CD14-positive monocyte (primary cell): ENCODE measurements around the gene ZNF367. TPM values are rescaled to one million over a fixed set of nuclear protein-coding genes. Genes with fewer than 3 reads are reported as not detected.

Experiments
- DNase-seq, 3 donors: peaks; one replicate each; pipeline ENCODE4 v3.0.0-alpha.2; 2011 to 2022
- H2AFZ ChIP-seq: 2 replicates; pipeline ENCODE4 v1.6.0; 2012; ENCODE audit warnings: mild to moderate bottlenecking, low read depth, low read length, inconsistent platforms; ENCODE audit not compliant: insufficient read depth, poor library complexity, severe bottlenecking
- H3K27ac ChIP-seq, 2 donors: 1 replicate in 1 of 2; 2 replicates in 1 of 2; pipeline ENCODE4 v1.5.1; 2012 to 2013; ENCODE audit warnings: low read length in 2 of 2, control low read depth in 1 of 2, inconsistent platforms in 1 of 2, low read depth in 1 of 2, mild to moderate bottlenecking in 1 of 2
- H3K27me3 ChIP-seq, 2 donors: one replicate each; pipeline versions ENCODE4 v1.6.0 to v1.6.1; 2011 to 2013; ENCODE audit warnings: low read length in 2 of 2; ENCODE audit not compliant: control insufficient read depth in 2 of 2, insufficient read depth in 2 of 2
- H3K36me3 ChIP-seq, 2 donors: replicated peaks in 1 of 2; 1 replicate in 1 of 2; 2 replicates in 1 of 2; pipeline versions ENCODE4 v1.5.1 to v1.6.1; 2012 to 2013; ENCODE audit warnings: low read length in 2 of 2, control low read depth in 1 of 2, inconsistent platforms in 1 of 2, mild to moderate bottlenecking in 1 of 2; ENCODE audit not compliant: insufficient read depth in 2 of 2, control insufficient read depth in 1 of 2
- H3K4me1 ChIP-seq, 2 donors: 1 replicate in 1 of 2; 2 replicates in 1 of 2; pipeline versions ENCODE4 v1.5.1 to v1.6.1; 2012 to 2013; ENCODE audit warnings: low read length in 2 of 2, control low read depth in 1 of 2, inconsistent platforms in 1 of 2, mild to moderate bottlenecking in 1 of 2, moderate library complexity in 1 of 2; ENCODE audit not compliant: insufficient read depth in 2 of 2, control insufficient read depth in 1 of 2
- H3K4me2 ChIP-seq: replicated peaks from 2 replicates; pipeline ENCODE3; 2012; ENCODE audit warnings: low read length, moderate library complexity, mild to moderate bottlenecking; ENCODE audit not compliant: poor library complexity, severe bottlenecking; ENCODE audit errors: extremely low read depth
- H3K4me3 ChIP-seq, 3 experiments: fragments of 200-600 bp in 1 of 3; sonication (generic) in 1 of 3; replicated peaks in 1 of 3; 1 replicate in 2 of 3; 2 replicates in 1 of 3; pipeline ENCODE4 v1.5.1; 2011 to 2013; ENCODE audit warnings: low read length in 3 of 3, mild to moderate bottlenecking in 3 of 3, control low read depth in 2 of 3, low read depth in 2 of 3, inconsistent platforms in 1 of 3, moderate library complexity in 1 of 3
- H3K79me2 ChIP-seq: 2 replicates; pipeline ENCODE4 v1.6.0; 2012; ENCODE audit warnings: mild to moderate bottlenecking, control low read depth, inconsistent platforms, low read length, moderate library complexity; ENCODE audit not compliant: insufficient read depth
- H3K9ac ChIP-seq: 2 replicates; pipeline ENCODE4 v1.6.0; 2017; ENCODE audit warnings: low read length, mild to moderate bottlenecking; ENCODE audit not compliant: insufficient read depth, poor library complexity, severe bottlenecking
- H3K9me3 ChIP-seq, 2 donors: replicated peaks in 1 of 2; 1 replicate in 1 of 2; 2 replicates in 1 of 2; pipeline versions ENCODE4 v1.5.1 to v1.6.1; 2012 to 2013; ENCODE audit warnings: low read length in 2 of 2, control low read depth in 1 of 2; ENCODE audit not compliant: control insufficient read depth in 1 of 2, insufficient read depth in 1 of 2
- H4K20me1 ChIP-seq: 2 replicates; pipeline ENCODE4 v1.6.0; 2012; ENCODE audit warnings: mild to moderate bottlenecking, low read length, control low read depth, moderate library complexity; ENCODE audit not compliant: insufficient read depth
- H3K27ac Mint-ChIP-seq, 7 donors: one replicate each; pipeline ENCODE4 v1.8.0; 2020; ENCODE audit warnings: mild to moderate bottlenecking in 7 of 7, mixed read lengths in 7 of 7, moderate library complexity in 6 of 7, inconsistent platforms in 2 of 7
- H3K27me3 Mint-ChIP-seq, 3 donors: one replicate each; pipeline ENCODE4 v1.8.0; 2021 to 2022; ENCODE audit warnings: low read depth in 3 of 3, mild to moderate bottlenecking in 3 of 3, mixed read lengths in 3 of 3, moderate library complexity in 3 of 3, inconsistent platforms in 1 of 3
- H3K36me3 Mint-ChIP-seq, 2 donors: one replicate each; pipeline ENCODE4 v1.8.0; 2020; ENCODE audit warnings: mixed read lengths in 2 of 2, inconsistent platforms in 1 of 2, mild to moderate bottlenecking in 1 of 2
- H3K4me1 Mint-ChIP-seq: one replicate; pipeline ENCODE4 v1.8.0; 2020; ENCODE audit warnings: mild to moderate bottlenecking, mixed read lengths
- H3K4me3 Mint-ChIP-seq, 2 donors: one replicate each; pipeline ENCODE4 v1.8.0; 2020; ENCODE audit warnings: mild to moderate bottlenecking in 2 of 2, mixed read lengths in 2 of 2, moderate library complexity in 1 of 2
- H3K9me3 Mint-ChIP-seq, 7 donors: one replicate each; pipeline ENCODE4 v1.8.0; 2020 to 2022; ENCODE audit warnings: mixed read lengths in 7 of 7, mild to moderate bottlenecking in 6 of 7, moderate library complexity in 6 of 7, inconsistent platforms in 2 of 7
- WGBS: methylation state at CpG from one replicate; pipeline ENCODE4 v1.1.5; 2013; ENCODE audit warnings: missing lambda C conversion rate; ENCODE audit not compliant: insufficient coverage; 5-methylcytosine and 5-hydroxymethylcytosine counted together
- intact Hi-C, 2 donors: fragments of 100-400 bp; cut with micrococcal nuclease; formaldehyde crosslinking; loops; one replicate each; pipeline versions ENCODE4 v1.15.0 to v1.15.1; 2023
- polyA plus RNA-seq, 3 donors: library from polyadenylated mRNA; depleted of rRNA in 1 of 3; unstranded in 2 of 3; stranded (reverse) in 1 of 3; fragments of 300-500 nt in 2 of 3; fragments of >200 nt in 1 of 3; fragmentation: Illumina TruSeq in 2 of 3; gene quantifications; 1 replicate in 2 of 3; 2 replicates in 1 of 3; pipeline ENCODE4 v1.2.3, GENCODE V29; 2012 to 2021
- TF ChIP-seq, protein P1 (sequence below): fragments of 200-600 bp; IDR thresholded peaks from one replicate; pipeline ENCODE4 v1.8.0; 2022; ENCODE audit warnings: antibody characterized with exemption, mild to moderate bottlenecking

The ZNF367 gene
- polyA plus RNA-seq, 3 donors = 0.08 to 0.21 TPM; not detected in 1

DNA sequence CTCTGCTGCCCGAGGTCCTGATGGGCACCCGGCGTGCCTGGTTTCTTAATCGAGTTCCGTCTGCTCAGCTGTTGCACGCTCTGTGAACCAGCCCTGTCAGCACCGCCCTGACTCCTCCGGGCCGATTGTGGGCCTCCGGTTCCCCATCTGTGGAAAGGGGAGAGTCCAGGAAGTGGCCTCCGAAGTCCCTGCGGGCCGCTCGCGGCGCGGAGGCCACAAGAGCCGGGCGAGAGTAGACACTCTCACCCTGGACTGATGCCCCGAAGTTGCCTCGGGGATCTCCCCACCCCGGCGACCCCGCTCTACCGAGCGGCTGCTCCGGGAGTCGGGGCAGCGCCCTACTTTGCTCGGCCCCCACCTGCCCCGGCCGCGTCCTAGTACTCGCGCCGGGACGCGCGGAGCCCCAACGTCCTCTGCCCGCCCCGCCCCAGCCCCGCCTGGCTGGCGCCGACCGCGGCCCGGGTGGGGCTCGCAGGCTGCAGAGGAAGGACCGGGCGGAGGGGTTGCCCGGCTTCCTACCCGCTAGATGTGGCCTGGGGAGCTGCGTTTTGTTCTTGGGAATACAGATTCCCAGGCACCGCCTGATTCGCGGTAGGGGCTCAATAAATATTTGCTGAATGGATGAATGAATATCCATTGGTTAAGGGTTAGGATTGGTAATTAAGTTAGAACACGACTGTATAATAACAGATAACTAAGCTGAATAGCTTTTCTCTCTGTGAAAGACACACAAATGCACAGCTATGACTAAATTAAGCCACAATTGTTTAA lies 935 bp upstream of the ZNF367 start:
- Mint-ChIP-seq H3K4me1 (peaks cover 33% of the 10 kb centered on the region), H3K27me3 (peaks cover 0 to 3% (median 0%) of the 10 kb centered on the region in 3 donors), H3K36me3 (no peaks in the 10 kb centered on the region), H3K4me3 (peak overlapping the region; percentile 89 to 92), H3K9me3 (no peaks in the 10 kb centered on the region), H3K27ac (peak overlapping the region; percentile 86 to 97 (median 94))
- intact Hi-C loops = loop anchor here (5.0 to 10.0 kb wide), 3 partner anchors 33 to 544 kb away; partner anchors contain the start of genes HABP4 (in 2 of the 2), ERCC6L2 (in 1 of the 2) and PRXL2C (in 1 of the 2)
- peaks cover 36% of the 10 kb centered on the region for H3K79me2 ChIP-seq
- peak overlapping the region; percentile 89 for H2AFZ ChIP-seq
- TF ChIP-seq, protein P1, sequence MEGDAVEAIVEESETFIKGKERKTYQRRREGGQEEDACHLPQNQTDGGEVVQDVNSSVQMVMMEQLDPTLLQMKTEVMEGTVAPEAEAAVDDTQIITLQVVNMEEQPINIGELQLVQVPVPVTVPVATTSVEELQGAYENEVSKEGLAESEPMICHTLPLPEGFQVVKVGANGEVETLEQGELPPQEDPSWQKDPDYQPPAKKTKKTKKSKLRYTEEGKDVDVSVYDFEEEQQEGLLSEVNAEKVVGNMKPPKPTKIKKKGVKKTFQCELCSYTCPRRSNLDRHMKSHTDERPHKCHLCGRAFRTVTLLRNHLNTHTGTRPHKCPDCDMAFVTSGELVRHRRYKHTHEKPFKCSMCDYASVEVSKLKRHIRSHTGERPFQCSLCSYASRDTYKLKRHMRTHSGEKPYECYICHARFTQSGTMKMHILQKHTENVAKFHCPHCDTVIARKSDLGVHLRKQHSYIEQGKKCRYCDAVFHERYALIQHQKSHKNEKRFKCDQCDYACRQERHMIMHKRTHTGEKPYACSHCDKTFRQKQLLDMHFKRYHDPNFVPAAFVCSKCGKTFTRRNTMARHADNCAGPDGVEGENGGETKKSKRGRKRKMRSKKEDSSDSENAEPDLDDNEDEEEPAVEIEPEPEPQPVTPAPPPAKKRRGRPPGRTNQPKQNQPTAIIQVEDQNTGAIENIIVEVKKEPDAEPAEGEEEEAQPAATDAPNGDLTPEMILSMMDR = no peak
- peak overlapping the region; percentile 88 to 98 (median 95) for H3K4me3 ChIP-seq
- no peaks in the 10 kb centered on the region for H3K9me3 ChIP-seq
- H4K20me1 ChIP-seq = no peaks in the 10 kb centered on the region
- 0% methylated on average over 51 of the region's 58 CpGs for WGBS
- peak overlapping the region; percentile 86 for H3K9ac ChIP-seq
- H3K4me2 ChIP-seq = peak overlapping the region; percentile 100
- peak; percentile 74 to 84 (median 79) for DNase-seq
- no peaks in the 10 kb centered on the region for H3K36me3 ChIP-seq
- peak overlapping the region; percentile 94 to 95 for H3K27ac ChIP-seq
- peaks cover 39 to 52% of the 10 kb centered on the region in 2 donors for H3K4me1 ChIP-seq
- no peaks in the 10 kb centered on the region for H3K27me3 ChIP-seq

DNA sequence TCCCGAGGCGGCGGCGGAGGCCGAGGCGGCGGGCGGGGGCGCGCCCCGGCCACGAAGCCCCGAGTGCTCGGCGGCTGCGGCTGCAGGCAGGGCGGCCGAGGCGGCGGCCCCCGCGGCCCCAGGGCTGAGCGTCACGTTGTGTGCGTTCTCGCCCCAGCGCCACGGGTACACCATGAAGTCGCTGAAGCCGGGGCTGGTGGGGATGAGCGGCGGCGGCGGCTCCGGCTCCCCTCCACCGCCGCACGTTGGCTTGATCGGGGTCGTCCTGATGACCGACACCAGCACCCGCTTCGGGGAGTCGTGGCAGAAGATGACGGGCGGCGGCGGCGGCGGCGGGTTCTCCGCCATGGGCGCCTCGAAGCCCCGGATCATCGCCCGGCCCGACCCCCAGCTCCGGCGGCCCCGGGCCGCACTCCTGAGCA lies 498 bp downstream of the ZNF367 start:
- peak overlapping the region in 6 of 7 donors; percentile 77 to 92 (median 84) for H3K27ac Mint-ChIP-seq
- TF ChIP-seq, protein P1 = no peak
- H3K9me3 Mint-ChIP-seq = no peaks in the 10 kb centered on the region
- H3K4me3 ChIP-seq = peak overlapping the region; percentile 88 to 98 (median 95)
- H3K4me3 Mint-ChIP-seq = peak overlapping the region; percentile 80 to 81
- H3K36me3 ChIP-seq = no peaks in the 10 kb centered on the region
- no peaks in the 10 kb centered on the region for H3K36me3 Mint-ChIP-seq
- H3K9me3 ChIP-seq = no peaks in the 10 kb centered on the region
- under 1% methylated on average over 62 of the region's 62 CpGs for WGBS
- H3K27me3 ChIP-seq = no peaks in the 10 kb centered on the region
- H3K4me2 ChIP-seq = peak overlapping the region; percentile 100
- H3K27me3 Mint-ChIP-seq = peaks cover 0 to 2% (median 0%) of the 10 kb centered on the region in 3 donors
- peaks cover 47% of the 10 kb centered on the region for H3K4me1 Mint-ChIP-seq
- H3K79me2 ChIP-seq = peaks cover 50% of the 10 kb centered on the region
- H3K4me1 ChIP-seq = peaks cover 50 to 64% of the 10 kb centered on the region in 2 donors
- peak overlapping the region; percentile 89 for H2AFZ ChIP-seq
- intact Hi-C loops = loop anchor here (5.0 to 10.0 kb wide), 3 partner anchors 35 to 543 kb away; partner anchors contain the start of genes HABP4 (in 2 of the 2), ERCC6L2 (in 1 of the 2) and PRXL2C (in 1 of the 2)
- no peaks in the 10 kb centered on the region for H4K20me1 ChIP-seq
- peak overlapping the region; percentile 94 to 95 for H3K27ac ChIP-seq
- peak overlapping the region; percentile 86 for H3K9ac ChIP-seq
- DNase-seq = peak in 1 of 3 donors; percentile 19
